Measurements from ENCODE around the gene TMEM63C.

The TMEM63C gene

GRCh38 chr14:77249286-77249685, 67.7 kb downstream of the TMEM63C start:
- no peak for TF ChIP-seq ZC3H10 (CRISPR knock-in tag; IDR thresholded peaks at IDR 0.05)
- TF ChIP-seq TCF4 (CRISPR knock-in tag; IDR thresholded peaks at IDR 0.05; ENCODE audit: borderline replicate concordance) = no peak
- no peak for TF ChIP-seq TSHZ2 (CRISPR knock-in tag; IDR thresholded peaks at IDR 0.05)
- TF ChIP-seq TOX (CRISPR knock-in tag; IDR thresholded peaks at IDR 0.05; ENCODE audit: borderline replicate concordance) = no peak
- no peak for TF ChIP-seq ISL1 (CRISPR knock-in tag; IDR thresholded peaks at IDR 0.05)
- no peak for TF ChIP-seq ZFP3 (CRISPR knock-in tag; IDR thresholded peaks at IDR 0.05)
- no peak for TF ChIP-seq BACH2 (CRISPR knock-in tag; IDR thresholded peaks at IDR 0.05; ENCODE audit: borderline replicate concordance)
- TF ChIP-seq CSRNP3 (CRISPR knock-in tag; IDR thresholded peaks at IDR 0.05) = no peak
- no peak for TF ChIP-seq ARNTL (CRISPR knock-in tag; IDR thresholded peaks at IDR 0.05; ENCODE audit: borderline replicate concordance, low read depth)
- no peak for TF ChIP-seq ZNF70 (CRISPR knock-in tag; IDR thresholded peaks at IDR 0.05)
- TF ChIP-seq ESRRG (CRISPR knock-in tag; IDR thresholded peaks at IDR 0.05) = no peak
- TF ChIP-seq SNAI2 (CRISPR knock-in tag; IDR thresholded peaks at IDR 0.05) = no peak
- no peak for TF ChIP-seq POU6F1 (CRISPR knock-in tag; IDR thresholded peaks at IDR 0.05; ENCODE audit: borderline replicate concordance, low read depth)
- TF ChIP-seq PATZ1 (CRISPR knock-in tag; IDR thresholded peaks at IDR 0.05; ENCODE audit: borderline replicate concordance) = no peak
- TF ChIP-seq OSR1 (CRISPR knock-in tag; IDR thresholded peaks at IDR 0.05) = no peak
- TF ChIP-seq CSDC2 (CRISPR knock-in tag; IDR thresholded peaks at IDR 0.05) = no peak
- no peak for ATAC-seq

GRCh38 chr14:77250927-77251326, 69.3 kb downstream of the TMEM63C start:
- no peak for ATAC-seq
- TF ChIP-seq SNAI2 (CRISPR knock-in tag; IDR thresholded peaks at IDR 0.05) = no peak
- no peak for TF ChIP-seq PPARA (CRISPR knock-in tag; IDR thresholded peaks at IDR 0.05; ENCODE audit: borderline replicate concordance)
- TF ChIP-seq ZFP30 (CRISPR knock-in tag; IDR thresholded peaks at IDR 0.05) = no peak
- no peak for TF ChIP-seq BACH2 (CRISPR knock-in tag; IDR thresholded peaks at IDR 0.05; ENCODE audit: borderline replicate concordance)
- TF ChIP-seq CSDC2 (CRISPR knock-in tag; IDR thresholded peaks at IDR 0.05) = no peak
- TF ChIP-seq ZNF70 (CRISPR knock-in tag; IDR thresholded peaks at IDR 0.05) = no peak
- no peak for TF ChIP-seq TOX (CRISPR knock-in tag; IDR thresholded peaks at IDR 0.05; ENCODE audit: borderline replicate concordance)
- TF ChIP-seq ZNF8 (CRISPR knock-in tag; IDR thresholded peaks at IDR 0.05) = no peak

- no peak for ATAC-seq
- TF ChIP-seq CREB5 (CRISPR knock-in tag; IDR thresholded peaks at IDR 0.05; ENCODE audit: low read depth) (no peak), ZC3H10 (CRISPR knock-in tag; IDR thresholded peaks at IDR 0.05) (no peak), ZNF70 (CRISPR knock-in tag; IDR thresholded peaks at IDR 0.05) (no peak), PPARA (CRISPR knock-in tag; IDR thresholded peaks at IDR 0.05; ENCODE audit: borderline replicate concordance) (no peak), ESRRG (CRISPR knock-in tag; IDR thresholded peaks at IDR 0.05) (no peak), PATZ1 (CRISPR knock-in tag; IDR thresholded peaks at IDR 0.05; ENCODE audit: borderline replicate concordance) (no peak), ZNF565 (CRISPR knock-in tag; conservative IDR thresholded peaks at IDR 0.05; ENCODE audit: low read depth) (no peak), CSRNP3 (CRISPR knock-in tag; IDR thresholded peaks at IDR 0.05) (no peak), RARB (CRISPR knock-in tag; IDR thresholded peaks at IDR 0.05) (no peak), POU6F1 (CRISPR knock-in tag; IDR thresholded peaks at IDR 0.05; ENCODE audit: borderline replicate concordance, low read depth) (no peak), OSR1 (CRISPR knock-in tag; IDR thresholded peaks at IDR 0.05) (no peak), ISL1 (CRISPR knock-in tag; IDR thresholded peaks at IDR 0.05) (no peak), GLIS3 (CRISPR knock-in tag; IDR thresholded peaks at IDR 0.05) (no peak), ZFP30 (CRISPR knock-in tag; IDR thresholded peaks at IDR 0.05) (no peak)
Measured at GRCh38 chr14:77251870-77252269, 70.3 kb downstream of the TMEM63C start.
